Loucy (cell line): ENCODE results near the gene CD58.
A peak's percentile ranks its signal among the peaks of the same experiment; 100 is the strongest.
"Not testable (repeated sequence)": the region's sequence is repeated elsewhere in the genome, so short reads cannot be mapped to it uniquely, and the experiment has no call there.

Experiments
- H2AFZ ChIP-seq: fragments of 200-600 bp; sonication (generic); 2 replicates; pipeline ENCODE4 v1.6.0; 2016; ENCODE audit warnings: antibody characterized with exemption, mild to moderate bottlenecking, low read length, moderate library complexity
- H3F3A ChIP-seq: fragments of 200-600 bp; 2 replicates; pipeline ENCODE4 v1.6.0; 2016; ENCODE audit warnings: antibody characterized with exemption, low read depth, mild to moderate bottlenecking
- H3K27me3 ChIP-seq: fragments of 200-600 bp; sonication (generic); 2 replicates; pipeline ENCODE4 v1.6.1; 2014; ENCODE audit warnings: low read length, mild to moderate bottlenecking; ENCODE audit not compliant: insufficient read depth, poor library complexity, severe bottlenecking
- H3K36me3 ChIP-seq: fragments of 200-600 bp; sonication (generic); 2 replicates; pipeline ENCODE4 v1.6.1; 2016; ENCODE audit warnings: low read length; ENCODE audit not compliant: insufficient read depth
- H3K4me1 ChIP-seq: fragments of 200-600 bp; sonication (generic); 2 replicates; pipeline ENCODE4 v1.5.1; 2014; ENCODE audit warnings: low read length, mild to moderate bottlenecking; ENCODE audit not compliant: insufficient read depth, poor library complexity, severe bottlenecking
- H3K4me2 ChIP-seq: fragments of 200-600 bp; sonication (generic); 2 replicates; pipeline ENCODE4 v1.6.0; 2014; ENCODE audit warnings: antibody characterized with exemption, low read length, low read depth, mild to moderate bottlenecking; ENCODE audit not compliant: poor library complexity, severe bottlenecking
- H3K4me3 ChIP-seq: fragments of 200-600 bp; sonication (generic); 2 replicates; pipeline ENCODE4 v1.5.1; 2014; ENCODE audit warnings: low read length, mild to moderate bottlenecking, mixed read lengths; ENCODE audit not compliant: poor library complexity, severe bottlenecking
- H3K79me2 ChIP-seq: fragments of 200-600 bp; sonication (generic); 2 replicates; pipeline ENCODE4 v1.6.1; 2014; ENCODE audit warnings: low read length; ENCODE audit not compliant: insufficient read depth
- H3K9ac ChIP-seq: fragments of 200-600 bp; sonication (generic); 2 replicates; pipeline ENCODE4 v1.6.0; 2014; ENCODE audit warnings: mild to moderate bottlenecking, low read depth, low read length, moderate library complexity; ENCODE audit not compliant: poor library complexity, severe bottlenecking
- H3K9me2 ChIP-seq: fragments of 200-600 bp; sonication (generic); replicated peaks from 2 replicates; pipeline ENCODE4 v1.6.1; 2016; ENCODE audit warnings: low read depth, low read length, mixed read lengths
- H3K9me3 ChIP-seq: fragments of 200-600 bp; sonication (generic); 2 replicates; pipeline ENCODE4 v1.6.1; 2014; ENCODE audit warnings: mild to moderate bottlenecking, antibody characterized with exemption, low read length, low read depth; ENCODE audit not compliant: insufficient read depth
- H4K20me1 ChIP-seq: fragments of 200-600 bp; sonication (generic); 2 replicates; pipeline ENCODE4 v1.6.0; 2014; ENCODE audit warnings: antibody characterized with exemption, low read length, mild to moderate bottlenecking; ENCODE audit not compliant: insufficient read depth, poor library complexity, severe bottlenecking
- CTCF ChIP-seq: fragments of 200-600 bp; sonication (generic); conservative IDR thresholded peaks from 2 replicates; pipeline ENCODE4 v1.5.1; 2014; ENCODE audit warnings: mild to moderate bottlenecking, antibody characterized with exemption, low read length
- EZH2phosphoT487 ChIP-seq: fragments of 200-600 bp; IDR thresholded peaks from 2 replicates; pipeline ENCODE4 v1.6.1; 2018; ENCODE audit warnings: antibody characterized with exemption, mild to moderate bottlenecking, moderate library complexity, borderline replicate concordance

Gene CD58

GRCh38 chr1:116570358-116571214, at the start of gene CD58:
TSS of gene CD58 (minus strand) at chr1:116571026. CDS start at chr1:116570972, 54 bp downstream.
- Histone ChIP-seq H3K4me3 (peak within 1 kb of the TSS; percentile 90), H3K9me2 (no peaks in the 10 kb centered on the region), H2AFZ (peak within 1 kb of the TSS; percentile 95), H3K4me2 (peak within 1 kb of the TSS; percentile 99), H4K20me1 (peaks cover 17% of the 10 kb centered on the region), H3K27me3 (no peaks in the 10 kb centered on the region), H3K79me2 (peaks cover 43% of the 10 kb centered on the region), H3F3A (no peaks in the 10 kb centered on the region), H3K9me3 (no peaks in the 10 kb centered on the region), H3K36me3 (no peaks in the 10 kb centered on the region), H3K9ac (peak within 1 kb of the TSS; percentile 97), H3K4me1 (peaks cover 55% of the 10 kb centered on the region)
- no peak for TF ChIP-seq EZH2phosphoT487
- peak; percentile 64 for TF ChIP-seq CTCF

- not testable (repeated sequence) for H2AFZ ChIP-seq, H3K4me1 ChIP-seq, H3K9me2 ChIP-seq, H3K4me3 ChIP-seq, H3K36me3 ChIP-seq, H3K9ac ChIP-seq, H3K79me2 ChIP-seq, H3K9me3 ChIP-seq, H3F3A ChIP-seq, H3K4me2 ChIP-seq, H4K20me1 ChIP-seq, H3K27me3 ChIP-seq
These were observed 49.6 kb upstream of the CD58 start for GRCh38 chr1:116620392-116620791.

GRCh38 chr1:116619106-116619505, 48.3 kb upstream of the CD58 start:
- H3F3A ChIP-seq, H2AFZ ChIP-seq, H3K4me1 ChIP-seq, H3K9me2 ChIP-seq, H3K36me3 ChIP-seq, H3K9ac ChIP-seq, H3K4me2 ChIP-seq, H3K79me2 ChIP-seq, H3K9me3 ChIP-seq, H3K4me3 ChIP-seq, H4K20me1 ChIP-seq, H3K27me3 ChIP-seq: not testable (repeated sequence)

GRCh38 chr1:116617808-116618207, 47.0 kb upstream of the CD58 start:
- not testable (repeated sequence) for H3K4me3 ChIP-seq, H3K79me2 ChIP-seq, H3K9me2 ChIP-seq, H4K20me1 ChIP-seq, H2AFZ ChIP-seq, H3K9me3 ChIP-seq, H3K9ac ChIP-seq, H3F3A ChIP-seq, H3K4me2 ChIP-seq, H3K27me3 ChIP-seq, H3K36me3 ChIP-seq, H3K4me1 ChIP-seq

GRCh38 chr1:116613825-116614224, 43.0 kb upstream of the CD58 start:
- not testable (repeated sequence) for H3K9ac ChIP-seq, H3K9me2 ChIP-seq, H4K20me1 ChIP-seq, H3K9me3 ChIP-seq, H2AFZ ChIP-seq, H3K79me2 ChIP-seq, H3K27me3 ChIP-seq, H3K36me3 ChIP-seq, H3K4me1 ChIP-seq, H3K4me2 ChIP-seq, H3K4me3 ChIP-seq, H3F3A ChIP-seq

- not testable (repeated sequence) for H3K27me3 ChIP-seq, H3F3A ChIP-seq, H2AFZ ChIP-seq, H3K79me2 ChIP-seq, H3K36me3 ChIP-seq, H4K20me1 ChIP-seq, H3K9me2 ChIP-seq, H3K4me1 ChIP-seq, H3K9me3 ChIP-seq, H3K4me3 ChIP-seq, H3K9ac ChIP-seq
- H3K4me2 ChIP-seq: peak overlapping the region; percentile 21
These were observed 39.1 kb upstream of the CD58 start for GRCh38 chr1:116609801-116610371.
